Stimulated activated CD4-positive, alpha-beta T cell treated with anti-CD3 and anti-CD28 coated beads, Interleukin-12 subunit alpha, Interleukin-12 subunit beta, amount 100 ng/mL, for 48 hours (primary cell): ENCODE data around the gene TENM4.

Source experiments
- DNase-seq, 3 donors: peaks; one replicate each; pipeline ENCODE4 v3.0.0-alpha.2; 2020; ENCODE audit warnings: low read depth in 2 of 3, low spot score in 1 of 3

TENM4 gene

GRCh38 chr11:79035881-79036280, 404.9 kb downstream of the TENM4 start:
- no peak for DNase-seq

GRCh38 chr11:79033833-79034232, 407.0 kb downstream of the TENM4 start:
- DNase-seq, result no peak

GRCh38 chr11:79030448-79030847, 410.4 kb downstream of the TENM4 start:
- no peak for DNase-seq

DNA sequence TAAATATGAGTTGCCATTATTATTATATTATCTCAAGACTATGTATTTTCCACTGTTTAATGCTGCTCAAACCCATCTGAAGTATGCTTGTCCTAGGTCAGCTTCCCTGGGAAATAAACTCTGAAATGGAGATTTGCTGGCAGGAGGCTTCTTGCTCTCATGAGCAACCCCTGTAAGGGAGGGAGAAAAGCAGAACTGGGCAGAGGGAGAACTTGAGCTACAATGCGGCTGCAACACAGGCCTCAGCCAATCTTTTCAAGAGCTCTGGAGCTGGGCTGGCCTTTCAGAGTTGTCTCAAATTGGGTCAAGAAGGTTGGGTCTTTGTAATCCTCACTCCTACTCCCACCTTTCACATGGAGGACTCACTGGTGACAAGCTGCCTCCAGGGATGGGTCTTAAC, 412.6 kb downstream of the TENM4 start:
- no peak for DNase-seq

DNA sequence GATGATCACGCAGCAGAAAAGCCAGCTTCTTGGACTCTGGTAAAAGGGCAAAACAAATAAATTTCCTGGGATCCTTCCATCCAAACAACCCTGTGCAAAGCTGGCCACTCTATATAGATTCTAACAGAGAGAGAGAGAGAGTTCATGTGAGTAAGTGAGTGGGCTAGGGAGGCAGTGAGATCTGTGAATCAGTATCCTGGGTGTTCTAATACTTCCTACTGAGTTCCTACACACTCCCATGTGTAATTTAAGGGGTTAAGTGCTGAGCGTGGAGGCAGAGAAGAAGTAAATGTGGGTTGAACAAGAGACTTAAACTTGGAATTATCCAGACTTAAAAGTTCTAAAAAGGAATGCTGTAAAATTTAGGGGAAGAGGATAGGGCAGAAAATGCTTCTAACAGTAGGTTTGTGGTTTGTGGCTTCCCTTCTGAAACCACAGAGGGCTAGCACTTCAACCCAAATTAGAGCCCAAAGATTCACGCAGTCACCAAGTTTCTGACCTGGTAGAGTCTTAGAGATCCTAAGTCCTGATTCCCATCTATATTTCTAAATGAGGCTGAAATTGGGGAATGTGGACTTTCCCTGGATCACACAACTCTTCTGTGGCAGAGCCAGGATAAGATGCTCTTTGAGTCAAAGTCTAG, 413.9 kb downstream of the TENM4 start:
- no peak for DNase-seq

DNA sequence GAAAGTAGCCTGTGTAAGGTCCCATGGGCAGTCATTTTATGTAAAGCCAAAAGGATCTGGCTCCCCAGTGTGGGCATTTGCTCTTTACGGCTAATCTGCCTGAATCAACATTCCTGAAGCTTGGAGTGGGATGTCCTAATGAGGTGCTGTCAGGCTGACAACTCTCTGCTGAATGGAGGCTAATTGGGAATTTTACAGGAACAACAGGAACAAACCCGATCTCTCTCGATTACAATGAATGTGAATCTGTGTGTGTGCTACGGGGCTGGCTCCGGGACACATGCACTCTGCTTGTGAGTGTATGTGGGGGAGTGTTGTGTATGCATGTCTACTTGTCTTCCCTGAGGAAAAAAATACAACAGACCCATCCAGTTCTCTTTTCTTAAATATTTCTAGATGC, 415.2 kb downstream of the TENM4 start:
- DNase-seq, result no peak

- no peak for DNase-seq
Measured at GRCh38 chr11:79025097-79025496, 415.7 kb downstream of the TENM4 start.

DNA sequence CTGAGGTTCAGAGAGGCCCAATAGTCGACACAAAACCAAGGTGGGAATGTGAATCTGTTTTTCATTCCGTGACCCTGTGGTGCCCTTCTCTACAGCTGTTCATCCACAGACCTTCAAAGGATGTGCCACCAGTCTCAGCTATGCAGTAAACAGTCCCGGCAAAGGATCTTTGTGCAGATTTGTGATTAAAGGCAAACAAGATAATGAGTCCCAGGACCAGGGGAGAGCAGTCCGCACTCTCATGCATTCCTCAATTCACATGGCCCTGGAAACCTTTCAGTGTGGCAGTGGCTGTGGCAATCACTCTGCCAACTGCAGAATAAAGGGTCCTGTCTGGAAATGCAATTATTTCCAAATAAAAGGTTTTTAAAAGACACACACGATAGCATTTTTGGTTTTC, 418.6 kb downstream of the TENM4 start:
- no peak for DNase-seq

- no peak for DNase-seq
Measured at GRCh38 chr11:79021601-79022000, 419.2 kb downstream of the TENM4 start.

- no peak for DNase-seq
Measured at GRCh38 chr11:79019975-79020374, 420.9 kb downstream of the TENM4 start.

GRCh38 chr11:79019277-79019676, 421.6 kb downstream of the TENM4 start:
- no peak for DNase-seq

- DNase-seq, result no peak
Measured at GRCh38 chr11:79018371-79018849, 422.4 kb downstream of the TENM4 start.

GRCh38 chr11:79017811-79018210, 423.0 kb downstream of the TENM4 start:
- no peak for DNase-seq

DNA sequence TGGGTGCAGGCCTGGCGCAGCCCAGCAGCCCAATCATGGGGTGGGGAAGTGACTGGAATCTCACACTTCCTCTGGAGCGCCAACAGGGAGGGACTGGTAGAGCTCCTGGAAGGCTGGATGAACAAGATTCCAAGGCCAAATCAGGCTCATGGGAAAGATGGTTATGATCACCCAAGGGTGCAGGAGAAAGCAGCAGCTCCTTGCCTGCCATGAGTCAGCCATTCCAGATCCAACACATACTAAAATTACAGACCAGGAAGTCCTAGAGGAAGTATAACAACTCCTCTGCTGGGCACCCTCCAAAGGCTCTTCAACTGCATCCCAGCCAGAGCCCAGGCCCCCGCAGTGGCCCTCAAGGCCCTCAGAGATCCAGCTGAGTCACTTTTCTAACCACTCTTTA, 427.3 kb downstream of the TENM4 start:
- DNase-seq, result no peak

DNA sequence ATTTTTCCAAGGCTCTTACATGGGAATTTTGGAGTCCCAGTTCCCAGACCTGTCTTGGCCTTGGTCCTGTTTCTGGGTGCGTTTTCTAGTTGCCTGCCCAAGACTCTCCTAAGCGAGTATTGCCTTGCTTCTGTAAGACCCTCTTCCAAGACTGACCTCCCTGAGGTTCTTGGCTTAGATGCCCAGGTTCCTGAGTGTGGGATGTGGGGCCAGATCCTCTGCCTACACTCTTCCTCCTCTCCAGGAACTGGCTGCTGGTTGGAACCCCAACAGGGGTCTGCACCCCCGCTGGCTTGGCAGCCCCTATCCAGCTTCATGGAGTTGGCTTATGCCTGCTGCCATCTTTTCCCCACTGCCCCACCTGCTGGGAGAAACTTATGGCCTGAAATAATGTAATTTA, 429.5 kb downstream of the TENM4 start:
- DNase-seq, result no peak

- no peak for DNase-seq
Measured at GRCh38 chr11:79007771-79008402, 432.9 kb downstream of the TENM4 start.

DNA sequence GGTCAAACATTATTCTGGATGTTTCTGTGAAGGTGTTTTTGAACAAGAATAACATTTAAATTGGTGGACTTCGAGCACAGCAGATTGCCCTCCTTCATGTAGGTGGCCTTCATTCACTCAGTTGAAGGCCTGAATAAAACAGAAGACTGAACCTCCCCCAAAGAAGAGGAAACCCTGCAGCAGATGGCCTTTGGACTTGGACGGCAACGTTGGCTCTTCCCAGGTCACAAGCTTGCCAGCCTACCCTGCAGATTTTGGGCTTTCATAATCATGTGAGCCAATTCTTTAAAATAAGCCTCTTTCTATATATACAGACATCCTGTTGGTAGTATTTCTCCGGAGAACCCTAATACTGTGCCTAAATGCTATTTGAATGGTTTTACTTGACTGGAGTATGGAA, 434.0 kb downstream of the TENM4 start:
- DNase-seq, result no peak

DNA sequence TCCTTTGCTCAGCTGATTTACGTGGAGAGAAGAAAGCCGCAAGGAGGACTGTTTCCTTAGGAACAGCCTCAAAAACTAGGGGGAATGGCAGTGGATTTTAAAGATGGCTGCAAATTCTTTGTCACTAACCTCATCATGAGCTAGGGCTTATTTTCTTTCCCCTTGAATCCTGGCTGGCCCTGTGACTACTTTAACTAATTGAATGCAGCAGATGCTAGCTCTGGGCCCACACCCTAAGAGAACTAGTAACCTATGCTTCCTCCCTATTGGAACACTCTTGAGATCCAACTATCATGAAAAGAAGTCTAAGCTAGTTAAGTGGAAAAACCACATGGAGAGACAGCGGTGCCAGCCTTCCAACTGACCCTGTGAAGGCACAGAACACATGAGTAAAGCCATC, 444.8 kb downstream of the TENM4 start:
- DNase-seq, result no peak

DNA sequence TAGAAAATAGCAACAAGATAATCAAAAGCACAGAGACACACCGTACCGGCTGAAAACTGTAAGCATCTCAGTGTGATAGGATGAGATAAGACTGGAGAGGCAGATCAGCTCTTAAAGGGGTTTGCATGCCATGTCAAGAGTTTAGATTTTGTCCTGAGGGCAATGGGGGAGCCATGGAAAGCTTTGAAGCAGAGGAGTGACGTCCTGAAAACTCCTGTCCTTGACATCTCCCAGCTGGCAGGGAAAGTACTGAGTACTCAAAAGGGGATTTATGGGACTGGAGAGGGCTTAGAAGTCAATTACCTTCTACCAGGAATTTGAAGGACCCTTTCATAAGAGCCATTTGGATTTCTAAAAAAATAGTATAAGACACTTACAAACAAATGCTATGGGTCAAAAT, 445.7 kb downstream of the TENM4 start:
- DNase-seq, result no peak

- DNase-seq, result no peak
Measured at GRCh38 chr11:78993802-78994430, 446.9 kb downstream of the TENM4 start.

GRCh38 chr11:78991681-78992080, 449.1 kb downstream of the TENM4 start:
- DNase-seq, result no peak

GRCh38 chr11:78990261-78990660, 450.6 kb downstream of the TENM4 start:
- no peak for DNase-seq

DNA sequence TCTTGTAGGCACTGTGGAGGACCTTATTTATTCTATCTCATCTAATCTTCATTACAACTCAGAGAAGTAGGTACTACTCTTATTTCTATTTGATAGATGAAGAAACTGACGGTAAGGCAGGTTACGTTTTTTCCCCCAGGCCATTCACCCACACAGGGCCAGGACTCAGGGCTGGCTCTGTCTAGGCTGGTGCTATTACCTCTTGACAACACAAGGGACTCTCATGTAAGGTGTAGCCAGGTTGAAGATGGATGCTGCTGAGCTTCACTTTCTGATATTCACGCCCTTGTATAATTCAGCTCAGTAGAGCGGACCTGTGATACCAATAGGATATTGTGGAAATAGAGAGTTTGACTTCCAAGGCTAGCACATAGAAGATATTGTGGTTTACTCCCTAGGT, 453.1 kb downstream of the TENM4 start:
- no peak for DNase-seq
